ENCODE results near the gene GHRHR.

GRCh38 chr7:30914596-30914995, 49.2 kb upstream of the GHRHR start:
- TF ChIP-seq CTCF (IDR thresholded peaks at IDR 0.05; ENCODE audit: low read depth, low read length, poor library complexity, severe bottlenecking) = no peak
- no peak for TF ChIP-seq EZH2phosphoT487 (IDR thresholded peaks at IDR 0.05; ENCODE audit: borderline replicate concordance, low read length)
